MCF 10A (cell line): Measurements from ENCODE around the gene CRYAB. TPM values are rescaled to one million over a fixed set of nuclear protein-coding genes. Genes with fewer than 3 reads are reported as not detected.

ENCODE experiments used
- BruUV-seq: library from RNA; stranded (reverse); fragments of 400-500 nt; replicated peaks from 2 replicates; lab custom pipeline; 2021; lab: Mats Ljungman, UMichigan
- CTCF ChIA-PET: fragments of 300-600 bp; sonication (Branson Sonifier 250); formaldehyde crosslinking; extraction: SDS; loops from one replicate; lab custom pipeline; 2021; ENCODE audit warnings: antibody characterized with exemption, inconsistent platforms; lab: Yijun Ruan, JAX
- POLR2A ChIA-PET: fragments of 300-600, 350-650 bp; sonication (Branson Sonifier 250); formaldehyde crosslinking; extraction: SDS; loops from one replicate; lab custom pipeline; 2020; ENCODE audit warnings: antibody characterized with exemption, inconsistent platforms; lab: Yijun Ruan, JAX
- DNase-seq: peaks from one replicate; pipeline ENCODE4 v3.0.0-alpha.2; 2018; ENCODE audit not compliant: unreplicated experiment
- H3K27ac Mint-ChIP-seq: one replicate; pipeline ENCODE4 v1.8.0; 2022; ENCODE audit warnings: mild to moderate bottlenecking, low read depth, mixed read lengths; ENCODE audit not compliant: unreplicated experiment
- H3K27me3 Mint-ChIP-seq: one replicate; pipeline ENCODE4 v1.8.0; 2022; ENCODE audit warnings: mixed read lengths; ENCODE audit not compliant: insufficient read depth, unreplicated experiment
- H3K36me3 Mint-ChIP-seq: one replicate; pipeline ENCODE4 v1.8.0; 2022; ENCODE audit warnings: mild to moderate bottlenecking, moderate library complexity, mixed read lengths; ENCODE audit not compliant: insufficient read depth, unreplicated experiment
- H3K4me1 Mint-ChIP-seq: one replicate; pipeline ENCODE4 v1.8.0; 2022; ENCODE audit warnings: mixed read lengths; ENCODE audit not compliant: insufficient read depth, unreplicated experiment
- H3K4me3 Mint-ChIP-seq: one replicate; pipeline ENCODE4 v1.8.0; 2022; ENCODE audit warnings: mild to moderate bottlenecking, moderate library complexity, mixed read lengths; ENCODE audit not compliant: unreplicated experiment
- H3K9me3 Mint-ChIP-seq: one replicate; pipeline ENCODE4 v1.8.0; 2022; ENCODE audit warnings: mixed read lengths; ENCODE audit not compliant: unreplicated experiment
- CTCF ChIP-seq: fragments of 200-600 bp; IDR thresholded peaks from one replicate; pipeline ENCODE4 v1.8.0; 2022; ENCODE audit warnings: antibody characterized with exemption, mild to moderate bottlenecking; ENCODE audit not compliant: unreplicated experiment
- intact Hi-C: fragments of 100-400 bp; cut with micrococcal nuclease; formaldehyde crosslinking; loops from 2 replicates; pipeline ENCODE4 v1.14.1; 2022
- total RNA-seq: library from RNA; stranded (reverse); gene quantifications from 2 replicates; pipeline ENCODE4 v1.2.3, GENCODE V29; 2022

Gene CRYAB
- total RNA-seq, 1 experiment from 2014 or later, result 2.5 TPM

GRCh38 chr11:111938687-111939160, 27.2 kb upstream of the CRYAB start:
- no TSS peak for BruUV-seq
- Mint-ChIP-seq H3K9me3 (no peaks in the 10 kb centered on the region), H3K27me3 (no peaks in the 10 kb centered on the region), H3K4me1 (peaks cover 60% of the 10 kb centered on the region), H3K36me3 (no peaks in the 10 kb centered on the region), H3K27ac (peak overlapping the region; percentile 8), H3K4me3 (peak overlapping the region; percentile 71)
- TF ChIP-seq CTCF, result no peak
- ChIA-PET CTCF (interaction anchor here (0.6 to 21.3 kb wide), 8 partner anchors 9 to 224 kb away, joined by 3 to 564 read pairs (median 4); no protein-coding TSS in a partner anchor), POLR2A (interaction anchor here (0.8 to 21.8 kb wide), 16 partner anchors 8 to 148 kb away, joined by 3 to 513 read pairs (median 6); partner anchors contain the start of genes ALG9, SDHD and TIMM8B)
- peak; percentile 67 for DNase-seq
- intact Hi-C loops, result loop anchor here (2.0 kb wide), 1 partner anchor 60 kb away; the partner anchor contains the start of genes CFAP68 and FDXACB1

- ChIA-PET POLR2A (interaction anchor here (0.6 to 21.8 kb wide), 12 partner anchors 9 to 289 kb away, joined by 3 to 513 read pairs (median 7); partner anchors contain the start of genes SDHD and TIMM8B), CTCF (interaction anchor here (0.7 to 21.3 kb wide), 5 partner anchors 23 to 1939 kb away, joined by 3 to 564 read pairs (median 6); no protein-coding TSS in a partner anchor)
- Mint-ChIP-seq H3K4me3 (peak overlapping the region; percentile 71), H3K27me3 (no peaks in the 10 kb centered on the region), H3K36me3 (no peaks in the 10 kb centered on the region), H3K27ac (peak overlapping the region; percentile 8), H3K9me3 (no peaks in the 10 kb centered on the region), H3K4me1 (peaks cover 60% of the 10 kb centered on the region)
- TF ChIP-seq CTCF, result no peak
- intact Hi-C loops, result loop anchor here (2.0 kb wide), 1 partner anchor 59 kb away; the partner anchor contains the start of genes CFAP68 and FDXACB1
- no peak for DNase-seq
- BruUV-seq, result no TSS peak
These were observed 26.3 kb upstream of the CRYAB start for GRCh38 chr11:111937844-111938243.

- H3K27ac Mint-ChIP-seq, result peak overlapping the region; percentile 8
- ChIA-PET POLR2A (interaction anchor here (1.2 to 21.8 kb wide), 7 partner anchors 10 to 149 kb away, joined by 3 to 513 read pairs (median 17); partner anchors contain the start of genes SDHD and TIMM8B), CTCF (interaction anchor here (0.7 to 21.3 kb wide), 5 partner anchors 24 to 1938 kb away, joined by 3 to 564 read pairs (median 6); no protein-coding TSS in a partner anchor)
- BruUV-seq, result no TSS peak
- H3K4me1 Mint-ChIP-seq, result peaks cover 64% of the 10 kb centered on the region
- H3K36me3 Mint-ChIP-seq, result no peaks in the 10 kb centered on the region
- intact Hi-C loops, result no loop called here
- no peaks in the 10 kb centered on the region for H3K9me3 Mint-ChIP-seq
- no peaks in the 10 kb centered on the region for H3K27me3 Mint-ChIP-seq
- H3K4me3 Mint-ChIP-seq, result peak overlapping the region; percentile 71
- DNase-seq, result no peak
- TF ChIP-seq CTCF, result no peak
These were observed 25.8 kb upstream of the CRYAB start for GRCh38 chr11:111937461-111937769.

- Mint-ChIP-seq H3K27me3 (no peaks in the 10 kb centered on the region), H3K36me3 (no peaks in the 10 kb centered on the region), H3K4me1 (peaks cover 55% of the 10 kb centered on the region), H3K4me3 (peak overlapping the region; percentile 71), H3K9me3 (no peaks in the 10 kb centered on the region), H3K27ac (peak overlapping the region; percentile 8)
- POLR2A ChIA-PET, result interaction anchor here (0.9 to 21.8 kb wide), 10 partner anchors 7 to 151 kb away, joined by 4 to 513 read pairs (median 9); partner anchors contain the start of genes CRYAB, HSPB2, SDHD and TIMM8B
- CTCF ChIA-PET, result interaction anchor here (0.6 to 21.3 kb wide), 6 partner anchors 8 to 344 kb away, joined by 3 to 564 read pairs (median 5); partner anchors contain the start of gene ALG9
- BruUV-seq, result no TSS peak
- DNase-seq, result no peak
- TF ChIP-seq CTCF, result no peak
- intact Hi-C loops, result no loop called here
These were observed 24.5 kb upstream of the CRYAB start for GRCh38 chr11:111936040-111936540.
